ENCODE data around the gene C15orf39. TPM values are rescaled to one million over a fixed set of nuclear protein-coding genes. Genes with fewer than 3 reads are reported as not detected.

The C15orf39 gene
- total and polyA plus RNA-seq, 2 of the 13 experiments (the other 11 are each of a cell fraction or from before 2014, with no cell fraction given), result 6.2 to 13.5 TPM

GRCh38 chr15:75182187-75183131 lies 19.2 kb upstream of the C15orf39 start (continued):
- TF ChIP-seq SNAPC2 (CRISPR knock-in tag; IDR thresholded peaks at IDR 0.05) (0 out of 2 replicates have a peak, but pooled peaks have one; percentile 49), ZFP1 (CRISPR knock-in tag; IDR thresholded peaks at IDR 0.05) (no peak), MIXL1 (CRISPR knock-in tag; IDR thresholded peaks at IDR 0.05) (no peak), ASH2L (IDR thresholded peaks at IDR 0.05; ENCODE audit: insufficient read length, low read depth, low read length) (peak; percentile 24), PATZ1 (CRISPR knock-in tag; IDR thresholded peaks at IDR 0.05) (peak; percentile 59), ZNF501 (CRISPR knock-in tag; IDR thresholded peaks at IDR 0.05) (0 out of 2 replicates have a peak, but pooled peaks have one; percentile 25), ZNF768 (CRISPR knock-in tag; IDR thresholded peaks at IDR 0.05) (peak; percentile 33; the same call in 1 of the 2 replicates), ZFAT (CRISPR knock-in tag; conservative IDR thresholded peaks at IDR 0.05) (no peak), SALL1 (CRISPR knock-in tag; IDR thresholded peaks at IDR 0.05) (peak; percentile 79), ZFX (CRISPR knock-in tag; IDR thresholded peaks at IDR 0.05; ENCODE audit: low read depth) (peak; percentile 65), SMYD3 (CRISPR knock-in tag; IDR thresholded peaks at IDR 0.05) (0 out of 2 replicates have a peak, but pooled peaks have one; percentile 37), ELF3 (CRISPR knock-in tag; IDR thresholded peaks at IDR 0.05) (0 out of 2 replicates have a peak, but pooled peaks have one; percentile 13), ZNF570 (CRISPR knock-in tag; IDR thresholded peaks at IDR 0.05; ENCODE audit: borderline replicate concordance) (no peak), ZNF121 (CRISPR knock-in tag; IDR thresholded peaks at IDR 0.05) (no peak), RXRA (CRISPR knock-in tag; IDR thresholded peaks at IDR 0.05) (peak; percentile 69; the same call in 1 of the 2 replicates), MYC (CRISPR knock-in tag; IDR thresholded peaks at IDR 0.05; ENCODE audit: borderline replicate concordance) (peak; percentile 59; the same call in 1 of the 2 replicates), GATAD1 (CRISPR knock-in tag; IDR thresholded peaks at IDR 0.05) (no peak), EP300 (IDR thresholded peaks at IDR 0.05; ENCODE audit: low read depth in 2 of 2, low read length in 2 of 2) (peak in 1 of 2 experiments; percentile 44; a peak in 1 of 4 replicates), EP300 (CRISPR knock-in tag; IDR thresholded peaks at IDR 0.05; ENCODE audit: borderline replicate concordance) (no peak), MTA1 (CRISPR knock-in tag; IDR thresholded peaks at IDR 0.05; ENCODE audit: borderline replicate concordance) (peak; percentile 81; the same call in 1 of the 2 replicates), POLR2AphosphoS5 (IDR thresholded peaks at IDR 0.05; ENCODE audit: low read depth, low read length) (peak; percentile 43; the same call in 1 of the 2 replicates), MXD1 (CRISPR knock-in tag; IDR thresholded peaks at IDR 0.05) (0 out of 2 replicates have a peak, but pooled peaks have one; percentile 19), TAF1 (CRISPR knock-in tag; IDR thresholded peaks at IDR 0.05) (peak; percentile 28; the same call in 1 of the 2 replicates), HMG20B (CRISPR knock-in tag; conservative IDR thresholded peaks at IDR 0.05) (no peak), KAT8 (CRISPR knock-in tag; IDR thresholded peaks at IDR 0.05) (0 out of 2 replicates have a peak, but pooled peaks have one; percentile 14), ATF3 (CRISPR knock-in tag; IDR thresholded peaks at IDR 0.05) (peak; percentile 9; the same call in 1 of the 2 replicates)

Data from HepG2 (cell line).